ENCODE data around the gene MGLL.

Gene MGLL

GRCh38 chr3:127730171-127730570, 92.1 kb downstream of the MGLL start:
- DNase-seq (ENCODE audit: low spot score) (no peak), FAIRE-seq (no peak)

- DNase-seq (ENCODE audit: low spot score) (no peak), FAIRE-seq (no peak)
Observed at GRCh38 chr3:127729556-127730056, 92.7 kb downstream of the MGLL start.

- no peak for DNase-seq (ENCODE audit: low spot score)
- no peak for FAIRE-seq
Observed at GRCh38 chr3:127728417-127729015, 93.8 kb downstream of the MGLL start.

GRCh38 chr3:127726894-127727293, 95.4 kb downstream of the MGLL start:
- DNase-seq (ENCODE audit: low spot score): no peak
- no peak for FAIRE-seq

- no peak for DNase-seq (ENCODE audit: low spot score)
- FAIRE-seq: no peak
Observed at GRCh38 chr3:127723011-127723567, 99.2 kb downstream of the MGLL start.

GRCh38 chr3:127722091-127722784, 100.1 kb downstream of the MGLL start:
- FAIRE-seq (no peak), DNase-seq (ENCODE audit: low spot score) (no peak)

GRCh38 chr3:127720985-127721935, 101.1 kb downstream of the MGLL start:
- FAIRE-seq (no peak), DNase-seq (ENCODE audit: low spot score) (no peak)

GRCh38 chr3:127720161-127720823, 102.0 kb downstream of the MGLL start:
- DNase-seq (ENCODE audit: low spot score) (no peak), FAIRE-seq (no peak)

- FAIRE-seq: no peak
Observed at GRCh38 chr3:127719369-127719768, 102.9 kb downstream of the MGLL start.

GRCh38 chr3:127718916-127719290, 103.4 kb downstream of the MGLL start:
- FAIRE-seq (no peak), DNase-seq (ENCODE audit: low spot score) (no peak)

More at GRCh38 chr3:127719369-127719768, 102.9 kb downstream of the MGLL start:
- DNase-seq (ENCODE audit: low spot score): no peak

GRCh38 chr3:127718245-127718915, 103.9 kb downstream of the MGLL start:
- DNase-seq (ENCODE audit: low spot score) (no peak), FAIRE-seq (no peak)

- FAIRE-seq (no peak), DNase-seq (ENCODE audit: low spot score) (no peak)
Observed at GRCh38 chr3:127717357-127718244, 104.7 kb downstream of the MGLL start.

GRCh38 chr3:127716384-127716783, 105.9 kb downstream of the MGLL start:
- DNase-seq (ENCODE audit: low spot score) (no peak), FAIRE-seq (no peak)

GRCh38 chr3:127715532-127715931, 106.8 kb downstream of the MGLL start:
- FAIRE-seq (no peak), DNase-seq (ENCODE audit: low spot score) (no peak)

- FAIRE-seq (no peak), DNase-seq (ENCODE audit: low spot score) (no peak)
Observed at GRCh38 chr3:127714866-127715265, 107.4 kb downstream of the MGLL start.

- no peak for DNase-seq (ENCODE audit: low spot score)
Observed at GRCh38 chr3:127714125-127714571, 108.2 kb downstream of the MGLL start.

GRCh38 chr3:127712881-127713771, 109.2 kb downstream of the MGLL start:
- FAIRE-seq (no peak), DNase-seq (ENCODE audit: low spot score) (no peak)

More at GRCh38 chr3:127714125-127714571, 108.2 kb downstream of the MGLL start:
- no peak for FAIRE-seq

- no peak for FAIRE-seq
- no peak for DNase-seq (ENCODE audit: low spot score)
Observed at GRCh38 chr3:127712461-127712860, 109.9 kb downstream of the MGLL start.

All from urothelium cell line (cell line).